HG02610 (cell line): ENCODE data around the gene ZNF662.
"Not testable (repeated sequence)": the region's sequence is repeated elsewhere in the genome, so short reads cannot be mapped to it uniquely, and the experiment has no call there.

ENCODE experiments used
- ATAC-seq: cut with Tn5 transposase; IDR thresholded peaks from one replicate; pipeline ENCODE4 v1.9.1; 2021; ENCODE audit warnings: mild to moderate bottlenecking, moderate library complexity; ENCODE audit not compliant: unreplicated experiment

ZNF662 gene

DNA sequence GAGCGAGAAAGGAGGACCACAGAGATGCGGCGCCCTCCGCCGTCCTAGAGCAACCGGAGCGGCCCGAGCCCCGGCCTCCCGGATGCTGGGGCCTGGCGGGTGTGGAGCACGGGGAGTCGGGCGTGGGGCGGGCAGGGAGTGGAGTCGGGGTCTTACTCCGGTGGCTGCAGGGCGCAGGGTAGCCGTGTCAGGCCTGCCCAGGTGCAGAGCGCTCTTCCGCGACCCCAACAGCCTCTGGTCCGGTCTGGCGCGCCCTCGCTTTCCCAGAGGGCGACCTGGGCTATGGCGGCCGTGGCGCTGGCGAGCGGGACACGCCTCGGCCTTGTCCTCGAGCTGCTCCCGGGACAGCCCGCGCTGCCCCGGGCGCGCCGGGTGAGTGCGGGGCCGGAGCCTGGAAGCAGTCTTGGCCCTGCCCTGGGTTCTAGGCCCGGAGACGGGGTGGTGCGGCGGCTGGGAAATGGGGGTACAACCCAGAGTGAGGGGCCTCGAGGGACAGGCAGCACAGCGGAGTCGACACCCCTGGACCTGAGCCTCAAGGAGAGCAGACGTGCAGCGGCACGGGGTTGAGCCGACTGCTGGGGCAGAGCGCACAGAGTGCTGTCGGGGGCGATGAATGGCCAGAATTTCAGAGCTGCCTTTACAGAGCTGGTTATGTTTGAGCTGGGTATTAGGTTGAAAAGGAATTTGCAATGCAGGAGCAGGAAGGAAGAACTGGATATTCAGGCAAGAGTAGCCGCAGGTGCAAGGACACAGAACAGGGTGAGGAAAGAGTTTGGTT is at the start of gene ZNF662:
Gene ZNF662 (plus strand): TSS at position 73 of the 778 bp plus-strand sequence. CDS start 1,973 bp downstream, outside the sequence.
- ATAC-seq, result no peak

DNA sequence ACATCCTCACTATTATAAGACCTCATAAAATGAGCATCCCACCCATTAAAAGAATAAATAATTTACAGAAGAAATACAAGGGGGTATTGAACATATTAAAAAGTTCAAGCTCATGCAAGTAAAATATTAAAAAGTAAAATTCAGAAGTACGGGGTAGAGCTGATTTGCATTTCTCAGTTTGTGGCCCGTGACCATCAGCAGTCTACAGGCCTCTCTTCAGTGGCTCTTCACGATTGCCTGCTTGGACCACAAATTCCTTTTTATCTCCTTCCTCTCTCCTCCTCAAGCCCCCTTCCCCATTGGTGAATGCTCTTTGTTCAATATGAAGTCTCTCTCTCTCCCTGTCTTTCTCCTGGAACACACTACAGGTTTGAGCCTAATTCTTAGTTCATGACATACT is 49.4 kb upstream of the ZNF662 start:
- ATAC-seq, result no peak

DNA sequence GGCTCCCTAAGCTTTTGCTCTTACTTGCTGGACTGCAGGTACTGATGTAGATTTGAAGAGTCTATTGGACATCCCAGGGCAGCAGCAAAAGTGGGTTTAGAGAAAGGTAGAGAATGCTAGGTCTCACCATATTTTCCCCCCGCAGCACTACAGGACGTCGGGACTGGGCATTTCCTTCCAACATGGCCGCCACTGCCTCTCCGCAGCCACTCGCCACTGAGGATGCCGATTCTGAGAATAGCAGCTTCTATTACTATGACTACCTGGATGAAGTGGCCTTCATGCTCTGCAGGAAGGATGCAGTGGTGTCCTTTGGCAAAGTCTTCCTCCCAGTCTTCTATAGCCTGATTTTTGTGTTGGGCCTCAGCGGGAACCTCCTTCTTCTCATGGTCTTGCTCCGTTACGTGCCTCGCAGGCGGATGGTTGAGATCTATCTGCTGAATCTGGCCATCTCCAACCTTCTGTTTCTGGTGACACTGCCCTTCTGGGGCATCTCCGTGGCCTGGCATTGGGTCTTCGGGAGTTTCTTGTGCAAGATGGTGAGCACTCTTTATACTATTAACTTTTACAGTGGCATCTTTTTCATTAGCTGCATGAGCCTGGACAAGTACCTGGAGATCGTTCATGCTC is 41.5 kb upstream of the ZNF662 start:
- no peak for ATAC-seq

DNA sequence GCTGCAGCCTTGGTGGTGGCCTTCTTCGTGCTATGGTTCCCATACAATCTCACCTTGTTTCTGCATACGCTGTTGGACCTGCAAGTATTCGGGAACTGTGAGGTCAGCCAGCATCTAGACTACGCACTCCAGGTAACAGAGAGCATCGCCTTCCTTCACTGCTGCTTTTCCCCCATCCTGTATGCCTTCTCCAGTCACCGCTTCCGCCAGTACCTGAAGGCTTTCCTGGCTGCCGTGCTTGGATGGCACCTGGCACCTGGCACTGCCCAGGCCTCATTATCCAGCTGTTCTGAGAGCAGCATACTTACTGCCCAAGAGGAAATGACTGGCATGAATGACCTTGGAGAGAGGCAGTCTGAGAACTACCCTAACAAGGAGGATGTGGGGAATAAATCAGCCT is 40.7 kb upstream of the ZNF662 start:
- no peak for ATAC-seq

DNA sequence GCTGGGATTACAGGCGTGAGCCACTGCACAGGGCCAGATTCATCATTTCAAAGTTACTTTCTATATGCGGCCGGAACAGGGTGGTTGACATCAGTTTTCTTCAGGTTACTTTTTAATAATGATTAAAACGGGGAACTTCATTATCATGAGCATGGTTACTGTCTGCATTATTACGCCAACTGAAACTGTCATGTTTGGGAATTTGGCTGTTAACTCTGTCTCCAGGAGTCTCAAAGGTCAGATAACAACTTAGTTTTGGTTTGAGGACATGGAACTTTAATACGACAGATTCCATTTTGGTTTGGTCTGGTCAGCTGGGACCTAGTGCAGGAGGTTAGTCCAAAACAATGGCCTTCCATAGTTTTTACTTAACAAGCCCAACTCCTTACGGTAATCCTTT is 38.8 kb upstream of the ZNF662 start:
- no peak for ATAC-seq

DNA sequence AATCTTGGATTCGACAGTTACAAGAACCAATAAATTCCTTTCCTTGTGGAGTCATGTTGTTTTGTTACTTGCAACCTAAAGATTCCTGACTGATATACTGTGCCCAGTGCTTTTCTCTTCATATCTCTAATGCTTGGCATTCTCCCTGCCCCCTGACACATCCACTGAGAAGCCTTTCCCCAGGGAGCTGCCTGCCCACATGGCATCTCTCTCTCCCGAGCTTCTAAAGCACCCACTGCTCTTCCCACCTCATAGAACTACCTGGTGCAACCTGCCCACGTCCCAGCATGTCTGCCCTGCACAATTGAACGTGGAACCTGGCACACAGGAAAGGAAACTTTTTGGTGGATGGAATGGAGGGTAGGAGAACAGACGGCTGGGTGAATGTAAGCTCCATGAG is 37.1 kb upstream of the ZNF662 start:
- no peak for ATAC-seq

DNA sequence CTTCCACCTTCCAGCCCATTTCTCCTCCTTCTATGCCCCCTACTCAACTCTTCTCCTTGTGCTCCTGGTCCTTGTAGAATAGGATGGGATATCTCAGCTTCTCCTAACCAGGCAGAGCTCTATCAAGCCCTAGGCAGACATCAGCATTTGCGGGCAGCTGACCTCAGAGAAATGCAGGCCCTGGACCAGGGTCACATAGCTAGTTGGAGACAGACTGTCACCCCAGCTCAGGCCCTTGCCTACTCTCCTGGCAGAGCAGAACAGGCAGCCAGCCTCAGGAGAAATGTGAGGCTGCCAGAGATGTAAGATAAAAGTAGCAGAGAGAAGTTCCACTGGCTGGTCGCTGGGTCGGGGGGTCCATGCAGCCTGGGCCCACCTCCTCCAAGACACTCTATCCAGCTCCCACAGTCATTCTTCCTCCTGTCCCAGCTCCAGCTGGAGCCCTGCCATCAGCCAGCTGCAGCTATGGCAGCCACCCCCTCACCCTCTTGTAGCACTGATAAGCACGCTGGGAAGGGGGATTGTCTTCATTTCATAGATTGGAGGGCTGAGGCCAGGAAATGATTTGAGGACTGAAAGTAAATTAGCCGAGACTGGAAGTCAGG is 34.2 kb upstream of the ZNF662 start:
- no peak for ATAC-seq

DNA sequence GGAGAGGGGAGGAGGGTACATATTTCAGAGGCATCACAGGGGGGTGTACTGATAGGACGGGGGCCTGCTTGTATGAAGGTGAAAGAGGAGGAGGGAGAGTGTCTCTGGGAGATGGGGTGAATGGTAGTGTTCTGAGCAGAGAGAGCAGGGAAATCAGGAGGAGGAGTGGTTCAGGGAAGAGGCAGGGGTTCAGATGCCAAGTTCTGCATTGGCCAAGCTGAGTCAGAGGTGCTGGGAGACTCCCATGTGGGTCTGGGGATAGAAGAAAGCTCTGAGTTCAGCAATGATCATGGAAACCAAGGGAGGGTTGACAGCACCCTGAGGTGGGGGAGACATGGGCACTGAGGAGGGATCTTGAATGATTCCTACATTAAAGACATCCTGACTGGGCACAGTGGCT is 33.2 kb upstream of the ZNF662 start:
- no peak for ATAC-seq

DNA sequence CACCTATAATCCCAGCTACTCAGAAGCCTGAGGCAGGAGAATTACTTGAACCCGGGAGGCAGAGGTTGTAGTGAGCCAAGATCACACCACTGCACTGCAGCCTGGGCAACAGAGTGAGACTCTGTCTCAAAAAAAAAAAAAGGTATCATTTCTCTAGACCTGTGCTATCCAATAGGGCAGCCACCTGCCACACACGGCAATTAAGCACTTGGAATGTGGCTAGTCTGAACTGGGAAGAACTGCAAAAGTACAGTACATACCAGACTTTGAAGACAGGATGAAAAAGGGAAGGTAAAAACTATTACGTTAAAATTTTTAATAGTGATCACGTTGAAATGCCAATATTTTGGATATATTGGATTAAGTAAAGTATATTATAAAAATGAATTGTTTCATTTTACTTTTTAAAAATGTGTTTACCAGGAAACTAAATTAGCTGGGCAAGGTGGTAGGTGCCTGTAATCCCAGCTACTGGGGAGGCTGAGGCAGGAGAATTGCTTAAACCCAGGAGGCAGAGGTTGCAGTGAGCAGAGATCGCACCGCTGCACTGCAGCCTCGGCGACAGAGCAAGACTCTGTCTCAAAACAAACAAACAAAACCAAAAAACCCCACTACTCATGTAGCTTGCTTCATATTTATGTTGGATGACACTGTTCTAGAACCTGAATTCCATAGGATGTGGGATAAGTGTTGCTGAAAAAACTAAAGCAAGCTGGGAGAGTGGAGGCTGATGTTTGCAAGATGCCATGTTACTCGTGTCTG is 32.5 kb upstream of the ZNF662 start:
- ATAC-seq, result no peak

DNA sequence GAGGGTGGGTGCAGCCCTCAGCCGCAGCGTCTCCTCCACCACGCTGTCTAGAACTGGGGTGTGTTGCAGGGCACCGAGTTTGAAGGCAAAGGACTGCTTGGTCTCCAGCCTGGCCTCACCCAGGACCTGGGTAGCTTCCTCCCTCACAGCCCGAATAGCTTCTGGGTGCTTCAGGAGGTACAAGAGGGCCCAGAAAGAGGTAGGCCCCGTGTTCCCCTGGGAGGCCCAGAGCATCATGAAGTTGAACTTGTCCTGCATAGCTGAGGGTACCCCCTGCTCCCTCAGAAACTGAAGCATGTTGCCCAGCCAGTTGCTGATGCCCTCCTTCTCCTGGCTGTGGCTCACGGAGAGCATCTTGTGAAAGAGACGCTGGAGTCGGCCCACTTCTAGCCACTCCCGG is 31.2 kb upstream of the ZNF662 start:
- ATAC-seq, result no peak

DNA sequence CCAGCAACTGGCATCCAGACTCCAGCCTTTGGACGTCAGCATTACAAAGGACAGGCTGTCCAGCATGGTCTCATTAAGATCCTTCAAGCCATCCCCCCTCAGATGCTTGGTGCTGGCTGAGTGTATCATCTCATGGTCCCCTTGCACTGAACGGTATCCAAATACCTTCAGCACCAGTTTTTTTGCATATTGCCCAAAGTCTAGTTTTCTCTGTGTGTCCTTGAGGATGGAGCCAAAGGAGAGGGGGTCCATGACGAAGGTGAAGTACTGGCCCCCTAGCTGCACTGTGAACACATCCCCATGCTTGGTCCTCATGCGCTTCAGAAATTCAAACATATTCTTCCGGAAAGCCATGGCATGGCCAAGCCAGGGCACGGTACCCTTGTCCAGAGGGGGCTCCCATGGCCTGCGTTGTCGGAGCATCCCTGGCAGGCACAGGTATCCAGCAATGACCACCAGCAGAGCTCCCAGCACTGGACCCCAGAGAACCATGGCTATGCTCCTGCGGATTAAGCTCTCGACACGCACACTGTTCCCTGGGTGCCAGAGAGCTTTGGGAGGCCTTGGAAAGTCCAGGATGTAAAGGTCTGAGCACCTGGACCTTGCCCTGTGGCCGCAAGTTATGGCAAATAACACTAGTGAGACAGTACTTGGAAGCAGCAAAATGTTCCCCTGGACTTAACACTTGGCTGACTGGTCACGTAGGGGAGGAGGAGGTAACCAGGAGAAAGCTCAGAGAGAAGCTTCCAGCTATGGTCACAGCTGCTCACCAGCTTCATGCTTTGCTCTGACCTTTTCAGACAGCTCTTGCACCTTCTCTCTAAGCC is 30.4 kb upstream of the ZNF662 start, which contains the start of gene CYP8B1:
Gene CYP8B1 (minus strand): TSS at position 555 of the 827 bp plus-strand sequence. CDS start 63 bp downstream, at position 492.
- ATAC-seq, result no peak

DNA sequence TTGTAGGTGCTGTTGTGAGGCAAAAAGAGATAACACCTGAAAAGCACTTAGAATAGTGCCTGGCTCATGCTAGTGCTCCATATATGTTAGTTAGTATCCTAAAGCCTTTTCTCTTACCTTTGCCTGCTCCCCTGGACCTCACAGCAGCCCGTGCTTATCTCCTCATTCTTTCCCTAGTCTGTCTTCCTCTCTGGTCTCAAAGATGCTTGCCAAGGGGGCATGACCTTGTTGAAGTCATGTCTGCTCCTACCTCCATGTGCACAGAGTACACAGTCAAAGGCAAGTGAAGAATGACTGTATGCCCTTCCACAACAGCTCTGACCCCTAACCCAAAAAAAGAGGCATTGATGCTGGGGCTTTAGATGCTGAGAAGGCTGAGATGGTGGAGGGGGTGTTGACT is 29.5 kb upstream of the ZNF662 start:
- ATAC-seq, result no peak

DNA sequence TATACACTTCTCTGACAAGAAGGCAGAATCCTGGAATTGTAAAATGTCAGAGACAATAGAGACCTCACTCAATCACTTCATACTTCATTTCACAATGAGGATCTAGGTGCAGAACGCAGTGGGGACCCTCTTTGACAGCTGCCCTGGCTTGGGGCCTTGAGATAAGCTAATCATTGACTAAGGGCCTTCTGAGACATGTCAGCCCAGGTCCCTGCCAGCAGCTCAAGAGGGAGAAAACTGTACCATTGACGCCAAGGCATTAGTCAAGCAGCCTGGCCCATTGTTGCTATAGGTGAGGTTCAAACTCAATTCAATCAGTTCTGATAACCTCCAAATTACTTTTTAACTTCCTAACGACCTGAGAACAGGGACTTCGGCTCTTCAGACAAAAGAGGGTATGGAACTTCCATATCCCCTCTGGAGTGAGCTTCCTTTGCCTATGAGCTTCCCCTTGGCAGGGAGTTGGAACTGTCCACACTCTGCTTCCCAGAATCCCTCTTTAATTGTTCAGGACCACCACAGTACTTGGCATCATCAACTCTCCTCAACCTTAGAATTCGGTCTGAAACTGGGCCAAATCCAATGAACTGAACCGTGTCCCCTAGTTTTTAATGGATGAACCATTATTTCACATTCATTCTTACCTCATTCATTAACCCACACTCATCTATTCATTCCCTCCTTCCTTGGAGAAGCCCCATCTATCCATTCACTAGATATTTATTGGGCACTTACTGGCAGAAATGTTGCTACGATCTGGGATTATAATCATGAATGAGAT is 28.8 kb upstream of the ZNF662 start:
- ATAC-seq, result no peak

DNA sequence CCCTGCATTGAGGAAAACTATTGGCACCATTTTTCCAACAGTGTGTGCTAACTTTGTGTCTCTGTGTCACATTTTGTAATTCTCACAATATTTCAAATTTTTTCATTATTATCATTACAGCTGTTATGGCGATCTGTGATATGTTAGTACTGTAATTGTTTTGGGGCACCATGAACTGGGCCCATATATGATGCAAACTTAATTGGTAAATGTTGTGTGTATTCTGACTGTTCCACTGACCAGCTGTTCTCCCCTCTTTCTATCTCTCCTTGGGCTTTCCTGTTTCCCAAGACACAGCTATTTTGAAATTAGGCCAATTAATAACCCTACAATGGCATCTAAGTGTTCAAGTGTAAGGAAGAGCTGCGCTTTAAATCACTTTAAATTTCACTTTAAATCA is 28.1 kb upstream of the ZNF662 start:
- no peak for ATAC-seq

DNA sequence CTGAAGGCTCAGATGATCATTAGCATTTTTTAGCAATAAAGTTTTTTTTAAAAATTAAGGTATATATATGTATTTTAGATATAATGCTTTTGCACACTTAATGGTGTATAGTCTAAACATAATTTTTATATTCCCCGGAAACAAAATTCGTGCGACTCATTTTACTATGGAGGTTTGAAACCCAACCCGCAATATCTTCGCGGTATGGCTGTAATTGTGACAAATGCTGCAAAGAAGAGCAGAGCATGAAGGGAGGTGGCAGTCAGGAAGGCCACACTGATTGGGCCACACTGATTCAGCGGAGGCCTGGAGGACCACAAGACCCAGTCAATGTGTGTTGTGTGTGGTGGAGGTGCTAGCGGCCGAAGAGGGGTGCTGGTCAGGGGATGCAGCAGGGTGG is 25.8 kb upstream of the ZNF662 start:
- no peak for ATAC-seq

DNA sequence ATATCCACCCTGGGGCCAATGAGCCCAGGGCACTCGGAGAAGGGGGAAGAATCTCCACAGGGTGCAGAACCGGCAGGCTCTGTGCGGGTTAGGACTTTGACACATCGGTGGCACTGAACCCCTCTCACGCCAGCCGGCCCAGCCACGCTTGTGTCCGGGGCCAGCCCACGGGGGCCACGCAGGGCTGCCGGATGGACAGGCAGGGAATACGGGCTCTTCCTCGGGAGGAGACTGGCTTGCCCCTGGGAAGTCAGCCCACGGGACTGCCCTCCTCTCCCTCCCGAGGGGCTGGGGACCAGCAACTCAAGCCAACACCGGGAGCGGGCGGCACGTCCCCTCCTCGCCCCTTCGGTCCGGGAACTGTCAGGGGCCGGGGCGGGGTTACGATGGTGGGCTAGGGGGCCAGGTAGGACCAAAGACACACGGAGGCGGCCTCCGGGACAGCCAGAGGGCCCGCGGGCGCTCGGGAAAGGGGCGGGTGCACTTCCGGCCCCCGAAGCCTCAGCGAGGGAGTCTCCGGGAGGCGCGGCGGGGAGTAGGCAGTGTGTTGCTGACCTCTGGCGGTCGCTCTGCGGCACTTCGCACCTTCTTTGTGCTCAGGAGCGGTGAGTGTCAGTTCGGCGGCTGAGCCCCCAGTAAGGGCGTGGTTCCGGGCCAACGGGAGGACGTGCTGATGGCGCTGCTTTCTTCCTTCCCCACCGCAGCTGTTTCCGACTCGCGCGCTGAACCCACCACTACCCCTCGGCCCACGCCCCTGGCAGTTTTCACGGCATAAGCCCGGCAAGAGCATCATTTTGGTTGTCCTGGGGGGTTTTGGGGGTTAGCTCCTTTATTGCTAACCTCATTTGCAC is 25.1 kb upstream of the ZNF662 start:
- ATAC-seq, result peak; percentile 97

DNA sequence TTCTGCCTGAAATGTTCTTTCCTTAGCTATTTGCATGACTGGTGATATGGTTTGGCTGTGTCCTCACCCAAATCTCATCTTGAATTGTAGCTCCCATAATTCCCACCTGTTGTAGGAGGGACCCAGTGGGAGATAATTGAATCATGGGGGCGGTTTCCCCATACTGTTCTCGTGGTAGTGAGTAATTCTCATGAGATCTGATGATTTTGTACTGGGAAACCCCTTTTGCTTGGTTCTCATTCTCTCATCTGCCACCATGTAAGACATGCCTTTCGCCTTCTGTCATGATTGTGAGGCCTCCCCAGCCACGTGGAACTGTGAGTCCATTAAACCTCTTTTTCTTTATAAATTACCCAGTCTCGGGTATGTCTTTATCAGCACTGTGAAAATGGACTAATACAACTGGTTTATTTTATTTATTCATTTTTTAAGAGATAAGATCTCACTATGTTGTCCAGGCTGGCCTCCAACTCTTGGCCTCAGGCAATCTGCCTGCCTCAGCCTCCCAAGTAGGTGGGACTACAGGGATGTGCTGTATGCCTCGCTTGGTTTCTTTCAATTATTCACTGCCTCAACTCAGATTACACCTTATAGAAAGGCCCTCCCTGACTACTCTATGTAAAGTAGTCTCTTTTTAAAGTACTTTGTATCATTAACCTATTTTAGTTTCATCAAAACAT is 22.6 kb upstream of the ZNF662 start:
- ATAC-seq, result not testable (repeated sequence)

DNA sequence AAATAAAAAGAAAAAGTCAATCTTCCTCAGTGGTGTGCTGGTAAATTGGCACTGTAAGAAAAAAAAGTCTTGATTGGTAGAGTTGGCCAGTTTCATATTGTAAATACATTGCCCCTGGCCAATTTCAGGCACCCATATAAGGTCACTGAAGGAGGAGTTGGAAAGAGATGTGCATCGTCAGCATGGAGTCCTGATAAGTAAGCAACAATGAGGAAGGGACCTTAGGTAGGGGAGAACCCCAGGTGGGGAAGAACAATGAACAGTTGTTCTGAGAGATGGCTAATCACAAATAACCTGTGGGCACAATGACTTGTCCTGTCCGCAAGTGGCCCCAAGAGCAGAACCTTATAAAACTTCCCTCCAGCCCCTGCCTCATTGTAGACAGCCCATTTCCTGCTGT is 21.6 kb upstream of the ZNF662 start:
- ATAC-seq, result no peak
